Mucosa of descending colon (tissue), 3 donors: ENCODE measurements around the gene MDFIC2. TPM values are rescaled to one million over a fixed set of nuclear protein-coding genes. Genes with fewer than 3 reads are reported as not detected.

Experiments used
- ATAC-seq: fragments of 200-7000 bp; cut with Tn5 transposase; one replicate; pipeline ENCODE4 v1.9.1; 2020; ENCODE audit warnings: mild to moderate bottlenecking, moderate library complexity
- DNase-seq, 3 donors: peaks; one replicate each; pipeline ENCODE4 v3.0.0-alpha.2; 2020
- H3K36me3 ChIP-seq: fragments of 200-600 bp; one replicate; pipeline ENCODE4 v1.8.0; 2021; ENCODE audit warnings: low read depth, mild to moderate bottlenecking
- H3K4me1 ChIP-seq: fragments of 200-600 bp; one replicate; pipeline ENCODE4 v1.8.0; 2021; ENCODE audit warnings: low read depth, mild to moderate bottlenecking
- H3K4me3 ChIP-seq: fragments of 200-600 bp; one replicate; pipeline ENCODE4 v1.8.0; 2021; ENCODE audit warnings: mild to moderate bottlenecking
- H3K9me3 ChIP-seq: fragments of 200-600 bp; one replicate; pipeline ENCODE4 v1.8.0; 2021; ENCODE audit warnings: mild to moderate bottlenecking
- CTCF ChIP-seq: fragments of 200-600 bp; IDR thresholded peaks from one replicate; pipeline ENCODE4 v1.8.0; 2022; ENCODE audit warnings: antibody characterized with exemption, mild to moderate bottlenecking
- intact Hi-C, 2 donors: fragments of 100-400 bp; cut with DNase I in 1 of 2; cut with micrococcal nuclease in 1 of 2; formaldehyde crosslinking; loops; one replicate each; pipeline versions ENCODE4 v1.11.0 to v1.11.1; 2022; cut with DNase I, micrococcal nuclease
- total RNA-seq, 3 donors: library from RNA; stranded (reverse); fragmentation: NEBNext Ultra II Directional in 2 of 3; extraction: Animal tissue kit (Norgen Biotek cat#: 25700) in 2 of 3; gene quantifications; one replicate each; pipeline versions ENCODE4 v1.2.1 to v1.2.4, GENCODE V29; 2021 to 2023
- donor health status: DM: no; HTN: no; CAD: no; lungs with moderate emphysema.
- donor health status: DM: no; HTN: no; CAD: no.
- donor health status: DM: no; HTN: yes; CAD: no.

Gene MDFIC2
- total RNA-seq, 3 donors from 2014 or later: not detected

GRCh38 chr3:70245746-70246525 is 66.5 kb downstream of the MDFIC2 start:
- DNase-seq (no peak), ATAC-seq (no peak)
- Histone ChIP-seq H3K4me3 (no peak overlapping the region), H3K9me3 (no peaks in the 10 kb centered on the region), H3K36me3 (no peaks in the 10 kb centered on the region), H3K4me1 (no peaks in the 10 kb centered on the region)
- intact Hi-C loops: no loop called here
- TF ChIP-seq CTCF: no peak

GRCh38 chr3:70244422-70244821 is 68.0 kb downstream of the MDFIC2 start:
- H3K4me1 ChIP-seq: no peaks in the 10 kb centered on the region
- DNase-seq (no peak), ATAC-seq (no peak)
- no peak for TF ChIP-seq CTCF
- intact Hi-C loops: no loop called here
- H3K36me3 ChIP-seq: no peaks in the 10 kb centered on the region
- H3K9me3 ChIP-seq: no peaks in the 10 kb centered on the region
- no peak overlapping the region for H3K4me3 ChIP-seq

- TF ChIP-seq CTCF: no peak
Measured at GRCh38 chr3:70242297-70242882, 70.0 kb downstream of the MDFIC2 start.

GRCh38 chr3:70233812-70234211 is 78.6 kb downstream of the MDFIC2 start:
- intact Hi-C loops: no loop called here
- Histone ChIP-seq H3K36me3 (no peaks in the 10 kb centered on the region), H3K4me3 (no peak overlapping the region), H3K4me1 (no peaks in the 10 kb centered on the region), H3K9me3 (no peaks in the 10 kb centered on the region)
- ATAC-seq (no peak), DNase-seq (no peak)
- TF ChIP-seq CTCF: no peak

More at GRCh38 chr3:70242297-70242882, 70.0 kb downstream of the MDFIC2 start:
- intact Hi-C loops: no loop called here
- DNase-seq (no peak), ATAC-seq (no peak)
- Histone ChIP-seq H3K9me3 (no peaks in the 10 kb centered on the region), H3K36me3 (no peaks in the 10 kb centered on the region), H3K4me3 (no peak overlapping the region), H3K4me1 (no peaks in the 10 kb centered on the region)

GRCh38 chr3:70233112-70233511 is 79.3 kb downstream of the MDFIC2 start:
- DNase-seq (no peak), ATAC-seq (no peak)
- Histone ChIP-seq H3K4me1 (no peaks in the 10 kb centered on the region), H3K4me3 (no peak overlapping the region), H3K36me3 (no peaks in the 10 kb centered on the region), H3K9me3 (no peaks in the 10 kb centered on the region)
- TF ChIP-seq CTCF: no peak
- intact Hi-C loops: no loop called here
